ENCODE measurements around the gene CCDC27.
"Not testable (repeated sequence)": the region's sequence is repeated elsewhere in the genome, so short reads cannot be mapped to it uniquely, and the experiment has no call there.

GRCh38 chr1:3748316-3748900, 3.8 kb upstream of the CCDC27 start:
- not testable (repeated sequence) for TF ChIP-seq POLR2A, CTCF (IDR thresholded peaks at IDR 0.05)

Measured in Peyer's patch (tissue), 4 donors.